ENCODE results near the gene IGSF22.

The IGSF22 gene

GRCh38 chr11:18761741-18762140 lies 35.8 kb upstream of the IGSF22 start:
- TF ChIP-seq, protein P1, sequence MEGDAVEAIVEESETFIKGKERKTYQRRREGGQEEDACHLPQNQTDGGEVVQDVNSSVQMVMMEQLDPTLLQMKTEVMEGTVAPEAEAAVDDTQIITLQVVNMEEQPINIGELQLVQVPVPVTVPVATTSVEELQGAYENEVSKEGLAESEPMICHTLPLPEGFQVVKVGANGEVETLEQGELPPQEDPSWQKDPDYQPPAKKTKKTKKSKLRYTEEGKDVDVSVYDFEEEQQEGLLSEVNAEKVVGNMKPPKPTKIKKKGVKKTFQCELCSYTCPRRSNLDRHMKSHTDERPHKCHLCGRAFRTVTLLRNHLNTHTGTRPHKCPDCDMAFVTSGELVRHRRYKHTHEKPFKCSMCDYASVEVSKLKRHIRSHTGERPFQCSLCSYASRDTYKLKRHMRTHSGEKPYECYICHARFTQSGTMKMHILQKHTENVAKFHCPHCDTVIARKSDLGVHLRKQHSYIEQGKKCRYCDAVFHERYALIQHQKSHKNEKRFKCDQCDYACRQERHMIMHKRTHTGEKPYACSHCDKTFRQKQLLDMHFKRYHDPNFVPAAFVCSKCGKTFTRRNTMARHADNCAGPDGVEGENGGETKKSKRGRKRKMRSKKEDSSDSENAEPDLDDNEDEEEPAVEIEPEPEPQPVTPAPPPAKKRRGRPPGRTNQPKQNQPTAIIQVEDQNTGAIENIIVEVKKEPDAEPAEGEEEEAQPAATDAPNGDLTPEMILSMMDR (IDR thresholded peaks at IDR 0.05; ENCODE audit: insufficient read depth, low read length, missing control alignments), result no peak
- DNase-seq (ENCODE audit: low read depth, low spot score), result no peak
- H3K4me3 ChIP-seq (ENCODE audit: low read depth, low read length), result no peak overlapping the region
- ChIA-PET CTCF (interaction anchor here (1.3 to 1.8 kb wide), 2 partner anchors 12 to 31 kb away, joined by 3 to 4 read pairs; no protein-coding TSS in a partner anchor), POLR2A (no interaction called here)

- no peak overlapping the region for H3K4me3 ChIP-seq (ENCODE audit: low read depth, low read length)
- POLR2A ChIA-PET, result no interaction called here
- CTCF ChIA-PET, result interaction anchor here (0.7 to 1.8 kb wide), 3 partner anchors 11 to 646 kb away, joined by 3 to 4 read pairs (median 3); no protein-coding TSS in a partner anchor
- TF ChIP-seq, protein P1 (IDR thresholded peaks at IDR 0.05; ENCODE audit: insufficient read depth, low read length, missing control alignments), result no peak
- DNase-seq (ENCODE audit: low read depth, low spot score), result no peak
Measured at GRCh38 chr11:18761144-18761543, 35.2 kb upstream of the IGSF22 start.

DNA sequence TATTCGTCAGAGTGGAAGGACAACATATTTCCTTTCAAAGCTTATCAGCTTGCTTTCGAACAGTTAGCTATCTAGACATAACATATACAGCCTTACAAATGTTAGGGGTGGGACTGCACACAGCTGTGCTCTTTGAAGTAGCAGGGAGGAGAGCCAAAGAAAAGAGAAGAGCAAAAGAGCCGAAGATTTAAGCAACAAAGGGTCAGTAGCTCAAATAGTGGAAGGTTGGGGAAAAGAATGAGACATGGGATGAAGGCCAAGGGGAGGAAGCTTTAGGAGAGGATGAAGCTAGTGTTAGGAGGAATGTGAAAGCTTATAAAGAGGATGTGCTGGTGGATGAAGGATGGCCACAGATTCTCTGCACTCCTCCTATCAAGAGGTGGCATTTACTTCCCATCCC lies 31.8 kb upstream of the IGSF22 start:
- POLR2A ChIA-PET, result no interaction called here

GRCh38 chr11:18756889-18757288 lies 30.9 kb upstream of the IGSF22 start:
- no peak overlapping the region for H3K4me3 ChIP-seq (ENCODE audit: low read depth, low read length)
- ChIA-PET CTCF (interaction anchor here (1.1 kb wide), 2 partner anchors 13 to 21 kb away, joined by 3 read pairs; no protein-coding TSS in a partner anchor), POLR2A (no interaction called here)
- TF ChIP-seq, protein P1 (IDR thresholded peaks at IDR 0.05; ENCODE audit: insufficient read depth, low read length, missing control alignments), result no peak
- no peak for DNase-seq (ENCODE audit: low read depth, low spot score)

More for the DNA sequence above, 31.8 kb upstream of the IGSF22 start:
- H3K4me3 ChIP-seq (ENCODE audit: low read depth, low read length), result no peak overlapping the region
- CTCF ChIA-PET, result interaction anchor here (1.0 to 1.8 kb wide), 4 partner anchors 17 to 36 kb away, joined by 3 to 10 read pairs (median 4); no protein-coding TSS in a partner anchor
- TF ChIP-seq, protein P1 (IDR thresholded peaks at IDR 0.05; ENCODE audit: insufficient read depth, low read length, missing control alignments), result no peak
- DNase-seq (ENCODE audit: low read depth, low spot score), result no peak

- TF ChIP-seq, protein P1 (IDR thresholded peaks at IDR 0.05; ENCODE audit: insufficient read depth, low read length, missing control alignments), result no peak
- no peak for DNase-seq (ENCODE audit: low read depth, low spot score)
- H3K4me3 ChIP-seq (ENCODE audit: low read depth, low read length), result no peak overlapping the region
- ChIA-PET CTCF (no interaction called here), POLR2A (no interaction called here)
Measured at GRCh38 chr11:18754308-18754707, 28.3 kb upstream of the IGSF22 start.

GRCh38 chr11:18752502-18752901 lies 26.5 kb upstream of the IGSF22 start:
- DNase-seq (ENCODE audit: low read depth, low spot score), result no peak
- POLR2A ChIA-PET, result no interaction called here
- H3K4me3 ChIP-seq (ENCODE audit: low read depth, low read length), result no peak overlapping the region
- TF ChIP-seq, protein P1 (IDR thresholded peaks at IDR 0.05; ENCODE audit: insufficient read depth, low read length, missing control alignments), result no peak
- CTCF ChIA-PET, result interaction anchor here (1.3 to 1.5 kb wide), 2 partner anchors 12 to 31 kb away, joined by 3 to 4 read pairs; no protein-coding TSS in a partner anchor
